Hepatocyte (in vitro differentiated cells): Measurements from ENCODE around the gene ITPR2.

Source experiments
- CTCF ChIP-seq: fragments of 200-600 bp; sonication (generic); IDR thresholded peaks from 2 replicates; pipeline ENCODE4 v1.5.1; 2016; ENCODE audit warnings: antibody characterized with exemption, mild to moderate bottlenecking; ENCODE audit not compliant: poor library complexity
- EZH2 ChIP-seq: fragments of 200-600 bp; sonication (generic); IDR thresholded peaks from 2 replicates; pipeline ENCODE4 v1.6.1; 2016; ENCODE audit warnings: antibody characterized with exemption, mild to moderate bottlenecking, borderline replicate concordance
- EZH2phosphoT487 ChIP-seq: fragments of 200-600 bp; sonication (generic); IDR thresholded peaks from one replicate; pipeline ENCODE4 v1.6.1; 2018; ENCODE audit warnings: antibody characterized with exemption, mild to moderate bottlenecking, low read depth, moderate library complexity; ENCODE audit not compliant: unreplicated experiment, severe bottlenecking

GRCh38 chr12:26768611-26769603 lies 64.1 kb downstream of the ITPR2 start:
- TF ChIP-seq CTCF = no peak
- TF ChIP-seq EZH2 = no peak
- no peak for TF ChIP-seq EZH2phosphoT487
